CD4-positive, alpha-beta T cell treated with Interferon alpha-2 for 1 hour (primary cell): ENCODE data around the gene KCNC1.

Source experiments
- DNase-seq, 2 donors: peaks; one replicate each; pipeline ENCODE4 v3.0.0-alpha.2; 2020 to 2022

KCNC1 gene

DNA sequence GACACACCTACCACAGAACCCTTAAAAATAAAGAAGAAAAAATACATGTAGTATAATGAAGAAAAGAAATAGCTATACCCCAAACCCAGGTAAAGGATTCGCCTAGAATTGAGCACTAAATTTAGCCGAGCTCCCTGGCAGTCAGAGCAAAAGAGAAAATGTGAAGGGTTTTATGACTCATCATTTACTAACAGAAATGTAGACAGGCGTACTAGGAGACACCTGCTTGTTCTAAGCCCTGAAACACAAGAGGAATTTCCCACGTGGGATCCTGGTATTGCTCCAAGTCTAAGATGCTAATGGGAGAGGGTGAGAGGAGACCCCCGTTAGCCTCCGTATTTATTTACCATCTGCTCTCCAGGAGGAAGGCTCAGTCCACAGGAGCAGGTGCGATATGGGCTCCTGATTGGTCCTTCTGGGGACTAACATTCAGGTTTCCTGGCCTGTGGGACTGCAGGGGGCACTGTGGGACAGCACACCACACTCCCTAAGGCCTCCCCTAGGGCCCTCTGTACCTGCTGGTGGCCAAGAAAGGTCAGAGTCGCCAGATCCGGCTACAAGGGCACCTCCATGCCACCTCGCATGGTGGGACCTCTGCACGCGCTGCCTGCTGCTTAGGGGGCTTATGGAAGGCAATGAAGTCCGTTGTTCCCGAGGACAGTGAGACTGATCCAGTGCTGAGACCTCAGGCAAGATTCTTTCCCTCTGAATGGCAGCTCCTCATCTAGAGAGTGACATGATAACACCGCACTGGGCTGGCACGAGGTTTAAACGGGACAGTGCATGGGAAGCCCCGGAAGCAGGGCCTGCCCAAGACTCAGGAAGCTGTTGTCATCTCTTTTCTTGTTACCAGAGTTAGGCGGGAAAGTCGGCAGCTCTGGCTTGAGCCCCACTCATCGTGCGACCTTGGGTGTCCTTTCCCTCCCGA, 25.8 kb downstream of the KCNC1 start:
- no peak for DNase-seq

- no peak for DNase-seq
Measured at GRCh38 chr11:17762309-17762974, 27.9 kb downstream of the KCNC1 start.

- no peak for DNase-seq
Measured at GRCh38 chr11:17763244-17763643, 28.7 kb downstream of the KCNC1 start.

DNA sequence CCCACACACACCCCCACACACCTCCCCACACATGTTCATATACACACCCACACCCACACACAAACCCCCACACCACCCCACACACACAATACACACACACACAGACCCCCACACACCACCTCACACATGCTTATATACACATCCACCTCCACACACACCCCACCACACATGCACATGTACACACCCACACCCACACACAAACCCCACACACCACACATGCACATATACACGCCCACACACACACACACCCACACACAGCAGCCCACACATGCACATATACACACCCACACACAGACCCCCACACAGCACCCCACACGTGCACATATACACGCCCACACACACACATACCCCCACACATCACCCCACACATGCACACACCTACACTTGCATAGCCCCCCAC, 29.1 kb downstream of the KCNC1 start:
- DNase-seq = no peak

DNA sequence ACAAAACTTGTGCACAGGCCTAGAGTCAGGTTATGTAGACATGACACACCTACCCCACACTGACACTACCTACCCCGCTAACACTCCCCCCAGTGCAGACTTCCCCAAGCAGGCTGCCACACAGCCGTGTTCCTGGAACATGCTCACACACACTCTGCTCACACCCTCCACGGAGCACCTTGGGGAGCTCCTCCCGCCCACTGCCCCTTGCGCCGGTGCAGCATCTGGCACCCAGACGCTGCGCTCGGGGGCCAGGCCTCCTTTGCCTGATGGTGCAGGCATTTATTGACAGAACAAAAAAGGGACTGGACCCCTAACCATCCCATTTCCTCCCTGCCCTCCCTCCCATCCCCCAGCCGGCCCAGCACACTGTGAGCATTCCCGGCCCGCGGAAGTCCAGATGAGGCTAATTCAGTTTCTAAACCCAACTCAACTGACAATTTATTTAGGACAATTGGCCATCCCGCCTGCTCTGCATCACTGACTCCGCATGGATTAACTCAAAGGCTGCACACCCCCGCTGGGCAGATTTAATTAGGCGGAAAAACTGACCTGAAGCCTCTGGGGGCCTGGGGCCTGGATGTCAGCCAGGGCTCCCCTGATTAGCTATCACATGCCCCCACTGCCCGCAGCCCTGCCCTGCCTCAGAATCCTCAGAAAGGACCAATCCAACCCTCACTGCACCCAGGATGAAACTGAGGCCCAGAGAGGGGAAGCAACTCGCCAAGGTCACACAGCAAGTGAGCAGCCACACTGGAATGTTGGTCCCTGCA, 30.1 kb downstream of the KCNC1 start:
- DNase-seq = no peak

DNA sequence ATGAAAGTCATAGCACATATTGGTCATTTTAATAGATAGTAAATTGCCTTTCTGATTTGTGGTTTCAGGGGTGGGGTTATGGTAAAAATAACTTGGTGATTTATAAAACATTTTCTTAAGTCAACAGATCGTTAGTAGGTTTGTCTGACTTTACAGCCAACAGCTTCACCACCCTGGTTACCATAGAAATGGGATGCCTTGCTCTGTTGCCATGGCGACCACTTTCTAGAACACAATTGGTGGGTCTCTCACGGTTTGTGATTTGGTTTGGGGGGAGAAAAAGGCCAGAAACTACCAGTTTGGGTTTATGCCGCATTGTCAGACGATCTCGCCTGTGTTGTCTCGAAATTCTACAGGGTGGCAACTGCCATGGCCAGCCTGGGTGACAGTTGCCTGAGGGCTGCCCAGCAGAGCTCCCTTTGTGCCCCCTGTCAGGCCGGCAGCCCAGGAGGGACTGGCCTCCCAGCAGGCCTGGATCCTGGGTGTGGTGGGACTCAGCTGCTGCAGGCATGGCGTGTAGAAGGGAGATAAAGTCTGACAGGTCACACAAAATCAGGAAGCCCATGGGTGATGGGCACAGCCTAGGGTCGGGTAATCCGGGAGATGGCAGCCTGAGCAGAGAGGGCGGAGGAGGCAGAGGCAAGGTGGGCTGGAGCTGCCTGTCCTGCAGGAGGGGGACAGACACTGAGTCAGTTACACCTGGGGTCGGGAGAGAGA, 30.9 kb downstream of the KCNC1 start:
- DNase-seq = no peak

- DNase-seq = no peak
Measured at GRCh38 chr11:17766073-17766359, 31.4 kb downstream of the KCNC1 start.

DNA sequence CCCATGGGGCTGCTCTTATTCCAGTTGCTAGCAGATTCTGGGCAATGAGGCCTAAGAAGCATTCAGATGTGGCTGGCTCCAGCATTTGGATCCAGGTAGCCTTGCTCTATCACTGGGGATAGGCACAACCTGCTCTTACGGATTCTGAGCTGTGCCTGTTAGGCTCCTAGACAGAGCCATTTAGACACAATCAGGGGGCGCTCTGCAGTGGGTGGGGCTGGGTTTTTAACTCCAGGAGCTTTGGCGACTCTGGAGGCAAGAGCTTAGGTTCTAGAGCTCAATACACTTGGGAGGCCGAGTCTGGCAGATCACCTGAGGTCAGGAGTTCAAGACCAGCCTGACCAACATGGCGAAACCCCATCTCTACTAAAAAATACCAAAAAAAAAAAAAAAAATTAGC, 32.0 kb downstream of the KCNC1 start:
- DNase-seq = no peak

DNA sequence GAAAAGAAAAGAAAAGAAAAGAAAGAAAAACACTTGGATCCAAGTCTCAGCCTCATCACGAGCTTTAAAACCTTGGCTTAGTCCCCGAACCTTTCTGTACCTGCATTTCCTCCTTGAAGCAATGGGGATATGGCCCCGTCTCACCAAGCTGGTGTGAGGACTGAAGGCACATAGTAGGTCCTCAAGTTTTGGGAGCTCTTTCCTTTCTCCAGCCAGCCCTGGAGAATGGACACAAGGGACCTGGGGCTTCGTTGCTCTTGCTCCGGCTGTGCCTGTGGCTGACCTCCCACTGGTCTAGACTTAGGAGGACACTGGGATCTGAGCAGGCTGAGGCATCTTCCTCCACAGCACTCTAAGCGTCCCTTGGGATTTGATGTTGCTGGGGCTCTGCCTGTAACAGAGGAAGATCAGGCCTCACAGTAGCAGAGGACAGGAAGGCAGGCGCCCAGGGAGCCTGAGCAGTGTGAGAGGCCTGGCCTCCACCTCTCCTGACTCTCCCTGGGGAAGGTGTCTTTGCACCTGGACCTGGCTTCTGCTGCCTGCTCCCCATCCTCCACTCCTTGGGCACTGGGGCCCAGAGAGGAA, 32.8 kb downstream of the KCNC1 start:
- DNase-seq = no peak

DNA sequence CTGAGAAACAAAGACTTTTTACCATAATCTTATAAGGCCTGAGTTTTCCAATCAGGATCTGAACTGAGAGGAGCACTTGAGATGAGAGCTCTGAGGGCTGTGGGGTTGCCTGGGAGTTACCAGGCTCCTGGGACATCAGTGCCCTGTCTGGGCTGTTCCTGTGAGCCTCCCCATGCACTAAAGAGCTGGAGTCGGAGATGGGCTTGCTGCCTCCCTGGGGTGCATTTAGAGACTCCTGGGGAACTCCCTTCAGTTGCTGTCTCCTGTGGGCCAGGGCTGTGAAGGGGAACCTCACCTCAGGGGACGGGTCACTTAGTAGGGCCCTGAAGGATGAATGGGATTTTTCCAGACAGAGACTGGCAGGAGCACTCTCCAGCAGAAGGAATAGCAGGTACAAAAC, 33.3 kb downstream of the KCNC1 start:
- DNase-seq = no peak

- no peak for DNase-seq
Measured at GRCh38 chr11:17768547-17768946, 34.0 kb downstream of the KCNC1 start.

DNA sequence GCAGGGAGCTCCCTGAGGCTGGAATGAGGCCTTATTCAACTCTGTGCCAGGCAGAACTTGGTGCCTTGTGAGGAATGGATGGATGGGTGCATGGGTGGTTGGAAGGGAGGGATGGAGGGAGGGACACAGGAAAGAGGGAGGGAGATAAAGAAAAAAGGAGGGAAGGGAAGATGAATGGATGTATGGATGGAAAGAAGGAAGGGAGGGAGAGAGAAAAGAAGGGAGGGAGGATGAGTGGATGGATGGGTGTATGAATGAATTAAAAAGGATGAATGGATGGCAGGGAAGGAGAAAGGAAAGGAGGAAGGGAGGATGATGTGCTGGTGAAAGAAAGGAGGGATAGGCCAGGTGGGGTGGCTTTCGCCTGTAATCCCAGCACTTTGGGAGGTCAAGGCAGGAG, 34.6 kb downstream of the KCNC1 start:
- DNase-seq = no peak

DNA sequence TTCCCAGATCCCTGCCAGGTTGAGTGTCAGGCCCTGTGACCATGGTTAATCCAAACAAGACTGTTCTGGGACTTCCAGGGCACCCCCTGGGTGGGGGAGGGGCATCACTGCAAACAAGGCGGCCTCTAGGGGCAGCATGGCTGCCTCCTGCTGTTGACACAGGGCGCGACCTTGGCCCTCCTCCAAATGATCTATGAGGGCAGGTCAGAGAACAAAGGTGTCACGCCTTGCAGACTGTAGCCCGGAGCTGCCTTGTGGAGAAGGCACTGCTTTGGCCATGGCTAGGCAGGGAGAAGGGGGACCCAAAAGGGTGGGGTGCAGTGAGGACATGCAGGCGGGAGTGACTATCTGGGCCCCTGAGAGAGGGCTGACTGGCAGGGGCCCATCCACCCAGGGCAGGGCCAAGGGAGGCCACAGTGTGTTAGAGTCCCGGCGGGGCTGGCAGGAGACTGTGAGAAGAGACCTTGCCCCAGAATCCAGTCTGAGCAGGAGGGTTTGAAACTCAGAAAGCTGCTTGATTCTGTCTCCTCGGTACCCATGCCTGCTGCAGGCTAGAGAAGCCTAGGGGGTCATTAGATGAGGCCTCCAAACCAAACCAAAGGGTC, 35.6 kb downstream of the KCNC1 start:
- DNase-seq = no peak

DNA sequence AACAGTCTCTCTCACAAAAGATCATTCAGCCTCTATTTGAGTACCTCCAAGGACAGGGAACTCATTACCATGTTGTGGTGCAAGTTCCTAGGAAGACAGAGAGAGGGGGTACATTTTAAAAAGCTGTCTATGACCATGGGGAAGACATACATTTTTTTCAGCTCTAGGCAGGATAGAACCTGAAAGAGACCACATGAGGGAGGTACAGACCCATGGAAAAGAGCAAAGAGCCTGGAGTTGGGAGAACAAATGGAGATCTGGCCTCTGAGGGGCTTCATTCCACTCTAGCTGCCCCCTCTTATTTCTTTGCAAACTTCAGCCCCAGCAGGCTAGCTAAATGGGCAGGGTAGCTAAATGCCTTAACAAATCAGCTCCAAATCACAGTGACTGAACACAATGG, 36.3 kb downstream of the KCNC1 start:
- DNase-seq = no peak

DNA sequence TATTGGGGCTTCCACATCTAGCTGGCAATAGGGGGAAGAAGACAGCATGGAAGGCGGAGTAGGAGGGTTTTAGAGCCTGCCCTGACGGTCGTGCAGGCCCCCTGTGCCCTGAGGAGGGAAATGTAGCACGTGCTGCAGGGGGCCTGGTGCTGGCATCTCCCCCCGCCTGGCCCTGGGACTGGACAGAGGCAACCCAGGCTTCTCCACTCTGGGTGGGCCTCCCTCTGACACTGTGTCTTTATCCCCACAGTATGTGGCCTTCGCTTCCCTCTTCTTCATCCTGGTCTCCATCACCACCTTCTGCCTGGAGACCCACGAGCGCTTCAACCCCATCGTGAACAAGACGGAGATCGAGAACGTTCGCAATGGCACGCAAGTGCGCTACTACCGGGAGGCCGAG, 36.8 kb downstream of the KCNC1 start:
- DNase-seq = no peak

GRCh38 chr11:17771841-17772401, 37.3 kb downstream of the KCNC1 start:
- DNase-seq = no peak

- DNase-seq = no peak
Measured at GRCh38 chr11:17772704-17773600, 38.4 kb downstream of the KCNC1 start.

GRCh38 chr11:17773674-17774073, 39.1 kb downstream of the KCNC1 start:
- DNase-seq = no peak

DNA sequence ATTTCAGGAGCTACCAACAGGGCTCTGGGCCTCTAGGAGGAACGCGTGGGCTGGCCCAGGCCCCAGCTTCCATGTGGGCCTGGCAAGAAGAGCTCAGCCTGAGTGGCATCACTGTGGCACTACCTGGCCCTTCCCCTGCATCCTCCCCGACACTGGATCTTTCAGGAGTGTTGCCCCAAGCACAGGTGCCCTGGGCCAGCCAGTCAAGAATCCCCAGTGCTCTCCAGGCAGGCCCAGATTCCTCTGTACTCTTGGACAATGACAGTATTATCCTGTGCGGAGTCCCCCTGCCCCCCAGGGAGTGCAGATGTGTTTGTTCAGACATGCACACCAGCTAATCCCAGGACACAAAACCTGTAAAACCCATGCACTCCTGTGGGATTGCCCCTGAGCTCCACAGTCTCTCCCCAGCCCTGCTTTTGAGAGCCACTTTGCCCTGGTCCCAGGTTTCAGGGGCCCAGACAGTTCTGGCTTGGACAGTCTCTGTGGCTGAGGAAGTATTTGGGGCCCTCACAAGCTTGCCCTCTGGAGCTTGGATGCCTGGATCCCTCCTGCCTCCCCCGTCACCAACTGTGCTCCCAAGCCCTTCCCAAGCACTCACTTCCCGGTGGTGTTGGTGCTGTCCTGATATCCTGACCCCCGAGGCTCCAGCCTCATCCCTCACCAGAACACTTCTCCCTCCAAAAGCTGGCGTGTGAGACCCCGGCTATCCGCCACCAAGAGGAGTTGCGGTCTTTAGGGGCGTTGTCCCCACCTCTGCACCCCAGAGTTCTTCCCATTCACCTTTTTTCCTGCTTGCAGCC, 39.9 kb downstream of the KCNC1 start:
- no peak for DNase-seq

GRCh38 chr11:17775035-17775348, 40.4 kb downstream of the KCNC1 start:
- DNase-seq = no peak
